Measurements from ENCODE around the gene CD63.
"Not testable (repeated sequence)": the region's sequence is repeated elsewhere in the genome, so short reads cannot be mapped to it uniquely, and the experiment has no call there.

Gene CD63, protein sequence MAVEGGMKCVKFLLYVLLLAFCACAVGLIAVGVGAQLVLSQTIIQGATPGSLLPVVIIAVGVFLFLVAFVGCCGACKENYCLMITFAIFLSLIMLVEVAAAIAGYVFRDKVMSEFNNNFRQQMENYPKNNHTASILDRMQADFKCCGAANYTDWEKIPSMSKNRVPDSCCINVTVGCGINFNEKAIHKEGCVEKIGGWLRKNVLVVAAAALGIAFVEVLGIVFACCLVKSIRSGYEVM

GRCh38 chr12:55728939-55729818 lies at the start of gene CD63:
CD63 (minus strand) TSS chr12:55729009; CDS start chr12:55728341, 668 bp downstream.
- peak; percentile 55 for DNase-seq

DNA sequence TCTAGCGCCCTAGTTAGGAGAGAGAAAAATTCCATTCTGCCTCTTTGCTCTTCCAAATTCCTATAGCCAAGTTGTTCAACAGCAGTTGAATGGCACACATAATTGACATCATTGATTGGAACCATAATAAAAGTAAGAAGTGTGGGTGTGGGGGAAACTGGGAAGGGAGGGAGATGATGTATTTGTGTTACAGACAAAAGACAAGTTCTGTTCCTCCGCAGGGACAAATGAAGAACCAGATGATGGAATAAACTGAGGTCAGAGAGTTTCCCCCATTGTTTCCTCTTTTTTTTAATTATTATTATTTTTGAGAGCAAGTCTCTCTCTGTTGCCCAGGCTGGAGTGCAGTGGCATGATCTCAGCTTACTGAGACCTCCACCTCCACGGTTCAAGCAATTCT lies 49.0 kb upstream of the CD63 start:
- no peak for DNase-seq

- DNase-seq = no peak
Measured at GRCh38 chr12:55771736-55772135, 42.9 kb upstream of the CD63 start.

GRCh38 chr12:55767156-55767555 lies 38.3 kb upstream of the CD63 start:
- no peak for DNase-seq

GRCh38 chr12:55765736-55766290 lies 37.0 kb upstream of the CD63 start:
- peak; percentile 29 for DNase-seq

DNA sequence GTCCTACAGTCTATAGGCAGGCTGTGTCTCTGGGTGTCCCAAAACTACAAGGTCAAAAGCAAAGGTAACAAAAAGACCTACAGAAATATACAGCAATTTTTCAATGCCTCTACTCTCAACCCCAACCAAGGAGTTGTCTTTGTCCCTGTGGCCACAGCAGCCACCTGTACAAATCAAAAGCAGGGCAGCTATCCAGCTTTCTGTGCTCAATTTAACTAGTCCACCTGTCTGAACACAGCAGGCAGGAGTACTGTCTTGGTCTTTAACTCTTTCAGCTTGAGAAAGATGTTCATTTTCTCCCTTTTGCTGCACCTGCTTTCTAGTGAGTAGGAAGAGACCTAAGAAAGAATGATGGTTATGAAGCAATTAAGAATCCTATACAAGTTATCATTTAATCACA lies 33.8 kb upstream of the CD63 start:
- no peak for DNase-seq

- DNase-seq = no peak
Measured at GRCh38 chr12:55760663-55761062, 31.9 kb upstream of the CD63 start.

- DNase-seq = not testable (repeated sequence)
Measured at GRCh38 chr12:55758575-55758974, 29.8 kb upstream of the CD63 start.

DNA sequence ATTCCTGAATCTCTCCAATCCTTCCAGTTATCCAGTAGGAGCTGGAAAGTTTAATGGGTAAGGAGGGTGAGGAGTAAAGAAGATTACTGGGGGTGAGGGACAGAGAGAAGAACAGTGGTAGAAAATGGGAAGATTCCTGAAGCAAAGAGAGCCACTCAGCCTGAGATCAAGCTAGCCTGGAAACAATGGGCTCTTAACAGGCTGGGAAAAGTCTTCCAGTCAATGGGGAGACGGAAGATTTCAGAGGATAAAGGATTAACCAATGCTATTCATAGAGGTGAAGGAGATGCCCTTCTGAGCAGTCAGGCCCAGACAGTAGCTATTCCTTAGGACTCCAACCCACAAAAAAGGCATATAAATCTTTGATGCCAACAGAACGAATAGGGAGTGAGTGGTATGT lies 28.9 kb upstream of the CD63 start:
- DNase-seq = no peak

DNA sequence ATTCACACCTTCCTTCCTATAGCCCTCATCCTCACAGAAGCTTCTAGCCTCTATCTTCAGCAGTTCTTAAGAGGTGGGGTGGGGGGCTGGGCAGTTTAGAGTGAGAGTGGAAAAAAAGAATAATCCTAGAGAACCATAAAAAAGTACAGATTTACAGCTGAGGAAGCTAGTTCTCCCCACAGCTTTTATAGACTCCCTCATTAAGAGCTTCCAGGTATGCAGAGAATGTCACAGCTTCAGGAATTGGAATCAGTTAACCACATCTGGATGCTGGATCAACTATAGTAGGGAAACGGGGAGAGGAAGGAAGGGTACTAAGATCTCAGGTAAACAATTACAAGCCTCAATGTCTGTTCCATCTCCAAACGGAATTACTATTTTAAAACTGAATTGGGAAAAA lies 26.4 kb upstream of the CD63 start:
- no peak for DNase-seq

DNA sequence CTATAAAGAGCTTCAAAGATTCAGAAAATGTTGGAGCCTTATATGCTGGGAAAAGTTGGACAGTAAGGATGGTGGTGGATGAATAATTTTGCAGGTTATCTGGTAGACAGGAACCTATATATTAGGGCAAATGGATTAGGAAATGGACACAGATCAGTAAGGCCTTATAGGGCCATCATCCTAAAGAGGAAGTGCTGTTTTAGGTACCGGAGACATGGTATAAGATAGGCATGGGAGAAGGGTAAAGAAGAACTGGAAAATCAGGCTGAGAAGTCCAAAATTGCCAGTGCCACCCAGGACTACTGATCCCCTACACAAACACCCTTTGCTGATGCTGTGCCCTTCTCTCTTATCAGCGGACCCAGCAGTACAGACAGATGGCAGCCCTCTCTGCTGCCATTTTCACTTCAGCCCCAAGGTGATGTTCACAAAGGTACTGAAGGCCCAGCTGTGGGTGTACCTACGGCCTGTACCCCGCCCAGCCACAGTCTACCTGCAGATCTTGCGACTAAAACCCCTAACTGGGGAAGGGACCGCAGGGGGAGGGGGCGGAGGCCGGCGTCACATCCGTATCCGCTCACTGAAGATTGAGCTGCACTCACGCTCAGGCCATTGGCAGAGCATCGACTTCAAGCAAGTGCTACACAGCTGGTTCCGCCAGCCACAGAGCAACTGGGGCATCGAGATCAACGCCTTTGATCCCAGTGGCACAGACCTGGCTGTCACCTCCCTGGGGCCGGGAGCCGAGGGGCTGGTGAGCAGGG lies 19.6 kb upstream of the CD63 start:
- DNase-seq = no peak

- no peak for DNase-seq
Measured at GRCh38 chr12:55746913-55747231, 18.1 kb upstream of the CD63 start.

DNA sequence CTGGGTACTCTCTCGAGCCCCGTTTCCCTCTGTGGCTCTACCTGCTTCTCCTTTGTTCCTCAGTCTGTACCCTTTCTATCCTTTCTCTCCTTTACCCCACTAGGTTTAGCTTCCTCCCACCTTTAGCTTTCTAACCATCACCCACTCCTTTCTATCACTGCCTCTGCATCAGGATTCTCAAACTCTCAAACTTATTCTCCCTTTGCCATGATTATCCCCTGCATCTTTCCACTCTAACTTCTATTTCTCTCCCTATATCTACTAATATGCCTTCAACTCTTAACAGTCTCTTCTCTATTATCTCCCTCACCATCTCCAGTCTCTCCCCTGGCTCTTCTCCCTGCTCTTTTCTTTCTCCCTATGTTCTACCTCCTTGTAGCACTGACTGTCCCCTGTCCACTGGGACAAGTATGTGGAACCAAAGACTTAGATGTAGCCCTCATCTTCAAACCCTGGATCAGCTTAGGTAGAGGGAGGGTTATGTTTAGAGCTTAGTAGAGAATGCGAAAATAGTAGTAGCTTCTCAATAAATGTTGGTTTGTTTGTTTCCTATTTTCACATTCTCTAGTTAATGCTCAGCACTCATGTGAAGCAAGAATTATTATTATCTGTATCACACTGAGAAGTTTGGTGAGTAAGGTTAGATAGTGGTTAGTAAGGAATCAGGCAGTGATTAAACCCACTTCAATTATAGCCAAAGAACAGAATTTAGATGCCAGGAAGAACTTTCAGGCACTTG lies 17.5 kb upstream of the CD63 start:
- DNase-seq = no peak

- peak; percentile 52 for DNase-seq
Measured at GRCh38 chr12:55745361-55746173, 16.8 kb upstream of the CD63 start.

GRCh38 chr12:55744340-55745030 lies 15.7 kb upstream of the CD63 start:
- no peak for DNase-seq

GRCh38 chr12:55743406-55744339 lies 14.9 kb upstream of the CD63 start:
- no peak for DNase-seq

DNA sequence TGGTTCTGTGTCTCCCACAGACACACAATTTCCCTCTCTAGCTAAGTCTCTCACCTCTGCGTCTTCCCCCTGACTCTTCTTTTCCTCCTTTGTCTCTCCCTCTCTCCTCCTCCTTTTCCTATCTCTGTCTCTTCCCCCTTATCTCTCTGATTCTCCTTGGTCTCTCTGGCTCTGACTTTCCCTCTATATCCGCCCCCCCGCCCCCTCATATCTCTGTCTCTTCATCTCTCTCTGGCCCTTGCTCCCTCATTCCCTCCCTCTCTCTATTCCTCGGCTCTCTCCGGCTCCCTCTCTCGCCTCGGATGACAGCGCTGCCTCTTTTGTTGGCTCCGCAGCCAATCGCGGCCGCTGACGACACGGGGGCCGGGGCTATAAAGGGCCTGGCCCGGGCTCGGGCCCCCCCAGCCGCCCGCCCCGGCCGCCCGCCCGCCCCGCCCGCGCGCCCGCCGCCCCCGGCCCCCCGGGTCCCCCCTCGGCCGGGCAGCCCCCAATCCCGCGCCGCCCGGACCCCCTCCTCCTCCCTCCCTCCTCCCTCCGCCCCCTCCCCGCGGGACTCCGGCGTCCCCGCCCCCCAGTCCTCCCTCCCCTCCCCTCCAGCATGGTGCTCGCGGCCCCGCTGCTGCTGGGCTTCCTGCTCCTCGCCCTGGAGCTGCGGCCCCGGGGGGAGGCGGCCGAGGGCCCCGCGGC lies 14.1 kb upstream of the CD63 start, which contains the start of gene GDF11:
GDF11 (plus strand) TSS at position 404 of the 687 bp plus-strand sequence; CDS start at position 599, 195 bp downstream.
- DNase-seq = peak; percentile 50

DNA sequence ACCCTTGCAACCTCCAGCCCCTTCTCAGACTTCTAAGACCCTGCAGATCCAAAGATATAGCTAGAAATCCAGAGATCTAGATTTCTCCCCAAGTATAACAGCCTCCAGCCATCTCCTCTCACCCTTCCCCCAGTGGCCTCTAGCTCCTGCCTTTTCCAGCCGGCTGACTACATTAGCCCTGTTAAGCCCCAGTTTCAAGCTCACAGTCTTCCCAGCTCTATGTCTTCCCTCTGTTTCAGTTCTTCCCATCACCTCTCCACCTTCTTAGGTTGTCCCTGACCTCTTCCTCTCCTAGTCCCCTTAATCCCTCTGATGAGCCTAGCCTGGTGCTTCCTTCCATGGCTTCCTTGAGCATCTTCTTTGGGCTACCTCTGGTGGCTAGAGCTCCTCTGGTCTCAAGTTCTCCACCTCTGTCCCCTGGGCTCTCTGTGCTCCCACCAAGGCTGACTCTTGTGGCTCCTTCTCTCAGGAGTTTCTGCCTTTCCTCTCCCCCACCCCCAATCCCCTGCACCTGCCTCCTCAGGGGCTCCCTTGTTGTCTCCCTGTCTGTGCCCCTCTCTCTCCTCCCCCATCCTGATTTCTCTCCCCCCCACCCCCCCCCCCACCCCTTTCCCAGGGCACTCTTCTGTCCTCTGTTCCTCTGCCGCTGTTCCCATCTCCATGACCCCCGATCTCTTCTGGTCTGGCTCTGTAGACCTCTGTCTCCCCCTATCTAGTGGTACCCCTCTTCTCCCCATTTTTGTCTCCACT lies 13.3 kb upstream of the CD63 start:
- DNase-seq = no peak

DNA sequence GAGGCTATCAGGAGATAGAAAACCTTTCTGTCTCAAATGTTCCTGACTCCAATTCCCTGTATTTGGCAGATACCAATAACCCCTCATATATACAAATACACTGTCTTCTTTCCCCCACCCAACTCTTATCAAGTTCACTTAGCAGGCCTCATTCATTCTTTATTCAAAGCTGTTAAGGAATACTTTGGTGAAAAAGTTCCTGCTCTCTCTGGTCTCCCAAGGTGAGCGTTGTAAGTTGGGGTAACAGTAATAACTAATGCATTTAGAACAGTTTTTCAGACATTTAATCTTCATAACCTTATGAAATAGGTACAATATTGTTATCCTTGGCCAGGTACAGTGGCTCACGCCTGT lies 10.2 kb upstream of the CD63 start:
- DNase-seq = no peak
